NB4 (cell line): Measurements from ENCODE around the gene LIPM.

Experiments
- CTCF ChIP-seq: IDR thresholded peaks from one replicate; pipeline ENCODE4 v1.5.1; 2012; ENCODE audit warnings: low read depth, low read length
- MYC ChIP-seq: IDR thresholded peaks from 2 replicates; pipeline ENCODE4 v1.6.1; 2011; ENCODE audit warnings: low read depth, low read length
- POLR2A ChIP-seq: IDR thresholded peaks from 2 replicates; pipeline ENCODE4 v1.6.1; 2011; ENCODE audit warnings: mild to moderate bottlenecking; ENCODE audit not compliant: insufficient read length; ENCODE audit errors: extremely low read depth
- TF ChIP-seq, protein P1 (sequence below): IDR thresholded peaks from 2 replicates; pipeline ENCODE4 v1.6.1; 2011; ENCODE audit warnings: low read depth, low read length

DNA sequence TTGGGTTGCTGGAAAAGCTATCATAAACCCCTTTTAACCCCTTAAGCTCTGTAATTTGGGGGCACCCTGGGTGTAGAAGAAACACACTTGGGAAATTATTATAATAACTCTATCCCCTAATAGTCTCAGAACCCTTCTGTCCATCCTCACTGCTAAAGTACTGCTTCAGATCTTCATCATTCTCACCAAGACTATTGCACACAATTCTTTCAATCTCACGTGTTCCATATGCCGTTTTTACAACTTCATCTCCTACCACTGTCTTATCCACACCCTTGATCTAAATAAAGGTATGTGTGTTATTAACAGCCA, 33.3 kb downstream of the LIPM start:
- TF ChIP-seq CTCF (no peak), POLR2A (no peak), MYC (no peak)
- TF ChIP-seq, protein P1, sequence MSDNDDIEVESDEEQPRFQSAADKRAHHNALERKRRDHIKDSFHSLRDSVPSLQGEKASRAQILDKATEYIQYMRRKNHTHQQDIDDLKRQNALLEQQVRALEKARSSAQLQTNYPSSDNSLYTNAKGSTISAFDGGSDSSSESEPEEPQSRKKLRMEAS, result no peak
